ENCODE measurements around the gene LRP2BP.
"Not testable (repeated sequence)": the region's sequence is repeated elsewhere in the genome, so short reads cannot be mapped to it uniquely, and the experiment has no call there.

The LRP2BP gene

GRCh38 chr4:185394568-185395237 lies 1.0 kb downstream of the LRP2BP start:
- no peak for DNase-seq

GRCh38 chr4:185392156-185392555 lies 3.6 kb downstream of the LRP2BP start:
- DNase-seq = no peak

GRCh38 chr4:185390941-185391340 lies 4.8 kb downstream of the LRP2BP start:
- no peak for DNase-seq

GRCh38 chr4:185387957-185388356 lies 7.8 kb downstream of the LRP2BP start:
- DNase-seq = no peak

- DNase-seq = no peak
Measured at GRCh38 chr4:185384930-185385331, 10.8 kb downstream of the LRP2BP start.

- no peak for DNase-seq
Measured at GRCh38 chr4:185384061-185384460, 11.7 kb downstream of the LRP2BP start.

- DNase-seq = no peak
Measured at GRCh38 chr4:185383451-185383850, 12.3 kb downstream of the LRP2BP start.

GRCh38 chr4:185382754-185383153 lies 13.0 kb downstream of the LRP2BP start:
- no peak for DNase-seq

GRCh38 chr4:185381288-185382196 lies 14.2 kb downstream of the LRP2BP start:
- DNase-seq = no peak

GRCh38 chr4:185380320-185380719 lies 15.4 kb downstream of the LRP2BP start:
- no peak for DNase-seq

GRCh38 chr4:185379326-185380295 lies 16.1 kb downstream of the LRP2BP start:
- no peak for DNase-seq

GRCh38 chr4:185378264-185378663 lies 17.5 kb downstream of the LRP2BP start:
- DNase-seq = no peak

GRCh38 chr4:185374573-185374972 lies 21.2 kb downstream of the LRP2BP start:
- DNase-seq = no peak

GRCh38 chr4:185374027-185374426 lies 21.7 kb downstream of the LRP2BP start:
- no peak for DNase-seq

- no peak for DNase-seq
Measured at GRCh38 chr4:185371702-185372101, 24.0 kb downstream of the LRP2BP start.

- DNase-seq = no peak
Measured at GRCh38 chr4:185370268-185370949, 25.3 kb downstream of the LRP2BP start.

GRCh38 chr4:185369731-185370130 lies 26.0 kb downstream of the LRP2BP start:
- DNase-seq = no peak

GRCh38 chr4:185364886-185365285 lies 30.8 kb downstream of the LRP2BP start:
- DNase-seq = no peak

- DNase-seq = no peak
Measured at GRCh38 chr4:185363251-185363650, 32.5 kb downstream of the LRP2BP start.

- not testable (repeated sequence) for DNase-seq
Measured at GRCh38 chr4:185362570-185362969, 33.2 kb downstream of the LRP2BP start.

GRCh38 chr4:185361872-185362271 lies 33.9 kb downstream of the LRP2BP start:
- no peak for DNase-seq

GRCh38 chr4:185359767-185360446 lies 35.8 kb downstream of the LRP2BP start:
- DNase-seq = no peak
